GM10266 (cell line): Measurements from ENCODE around the gene ARMC8.

Experiments
- DNase-seq: peaks from one replicate; pipeline ENCODE4 v3.0.0; 2012; ENCODE audit errors: extremely low spot score
- CTCF ChIP-seq: IDR thresholded peaks from 2 replicates; pipeline ENCODE4 v1.5.1; 2012; ENCODE audit warnings: mild to moderate bottlenecking, low read depth; ENCODE audit not compliant: control insufficient read depth, insufficient read depth; ENCODE audit errors: missing control alignments

ARMC8 gene

GRCh38 chr3:138249636-138250035, 62.5 kb downstream of the ARMC8 start:
- DNase-seq, result no peak
- TF ChIP-seq CTCF, result no peak

- no peak for TF ChIP-seq CTCF
These were observed 66.5 kb downstream of the ARMC8 start for GRCh38 chr3:138253609-138254008.

GRCh38 chr3:138254216-138254615, 67.1 kb downstream of the ARMC8 start:
- no peak for TF ChIP-seq CTCF
- no peak for DNase-seq

More at GRCh38 chr3:138253609-138254008, 66.5 kb downstream of the ARMC8 start:
- DNase-seq, result no peak

GRCh38 chr3:138256022-138256421, 68.9 kb downstream of the ARMC8 start:
- DNase-seq, result no peak
- no peak for TF ChIP-seq CTCF

- no peak for DNase-seq
- TF ChIP-seq CTCF, result no peak
These were observed 70.9 kb downstream of the ARMC8 start for GRCh38 chr3:138257986-138258385.

GRCh38 chr3:138259126-138259525, 72.0 kb downstream of the ARMC8 start:
- TF ChIP-seq CTCF, result no peak

GRCh38 chr3:138260611-138261010, 73.5 kb downstream of the ARMC8 start:
- no peak for DNase-seq
- no peak for TF ChIP-seq CTCF

More at GRCh38 chr3:138259126-138259525, 72.0 kb downstream of the ARMC8 start:
- DNase-seq, result no peak
